AG04449 (cell line): ENCODE measurements around the gene IMMP2L.

Experiments
- CTCF ChIA-PET: fragments of 350-600 bp; formaldehyde crosslinking; extraction: SDS; loops from one replicate; lab custom pipeline; 2021; ENCODE audit warnings: antibody characterized with exemption; lab: Yijun Ruan, JAX
- POLR2A ChIA-PET: fragments of 400-600, 350-600 bp; formaldehyde crosslinking; extraction: SDS; loops from one replicate; lab custom pipeline; 2020; ENCODE audit warnings: antibody characterized with exemption, inconsistent platforms; lab: Yijun Ruan, JAX
- DNase-seq: peaks from one replicate; pipeline ENCODE4 v3.0.0-alpha.2; 2010; ENCODE audit warnings: low read depth, low spot score
- H3K4me3 ChIP-seq: 2 replicates; pipeline ENCODE4 v1.5.1; 2011; ENCODE audit warnings: low read depth, mild to moderate bottlenecking, control low read depth, low read length
- TF ChIP-seq, protein P1 (sequence below): IDR thresholded peaks from one replicate; pipeline ENCODE4 v1.5.1; 2011; ENCODE audit warnings: mild to moderate bottlenecking, moderate library complexity, low read length, control low read depth, inconsistent platforms; ENCODE audit not compliant: insufficient read depth; ENCODE audit errors: missing control alignments

IMMP2L gene

DNA sequence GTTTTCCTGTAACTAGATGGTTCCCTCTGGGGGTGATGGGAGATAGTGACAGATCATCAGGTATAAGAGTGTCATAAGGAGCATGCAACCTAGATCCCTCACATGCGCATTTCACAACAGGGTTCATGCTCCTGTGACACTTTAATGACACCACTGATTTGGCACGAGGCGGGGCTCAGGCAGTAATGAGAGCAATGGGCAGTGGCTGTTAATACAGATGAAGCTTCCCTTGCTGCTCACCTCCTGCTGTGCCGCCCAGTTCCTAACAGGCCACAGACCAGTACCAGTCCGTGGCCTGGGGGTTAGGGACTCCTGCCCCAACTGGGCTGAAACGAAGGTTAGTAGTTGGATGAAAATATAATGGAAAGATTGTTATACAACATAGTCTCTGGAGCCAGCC lies 673.0 kb downstream of the IMMP2L start:
- no peak for DNase-seq
- CTCF ChIA-PET = no interaction called here
- H3K4me3 ChIP-seq = no peak overlapping the region
- POLR2A ChIA-PET = no interaction called here
- TF ChIP-seq, protein P1, sequence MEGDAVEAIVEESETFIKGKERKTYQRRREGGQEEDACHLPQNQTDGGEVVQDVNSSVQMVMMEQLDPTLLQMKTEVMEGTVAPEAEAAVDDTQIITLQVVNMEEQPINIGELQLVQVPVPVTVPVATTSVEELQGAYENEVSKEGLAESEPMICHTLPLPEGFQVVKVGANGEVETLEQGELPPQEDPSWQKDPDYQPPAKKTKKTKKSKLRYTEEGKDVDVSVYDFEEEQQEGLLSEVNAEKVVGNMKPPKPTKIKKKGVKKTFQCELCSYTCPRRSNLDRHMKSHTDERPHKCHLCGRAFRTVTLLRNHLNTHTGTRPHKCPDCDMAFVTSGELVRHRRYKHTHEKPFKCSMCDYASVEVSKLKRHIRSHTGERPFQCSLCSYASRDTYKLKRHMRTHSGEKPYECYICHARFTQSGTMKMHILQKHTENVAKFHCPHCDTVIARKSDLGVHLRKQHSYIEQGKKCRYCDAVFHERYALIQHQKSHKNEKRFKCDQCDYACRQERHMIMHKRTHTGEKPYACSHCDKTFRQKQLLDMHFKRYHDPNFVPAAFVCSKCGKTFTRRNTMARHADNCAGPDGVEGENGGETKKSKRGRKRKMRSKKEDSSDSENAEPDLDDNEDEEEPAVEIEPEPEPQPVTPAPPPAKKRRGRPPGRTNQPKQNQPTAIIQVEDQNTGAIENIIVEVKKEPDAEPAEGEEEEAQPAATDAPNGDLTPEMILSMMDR = no peak

DNA sequence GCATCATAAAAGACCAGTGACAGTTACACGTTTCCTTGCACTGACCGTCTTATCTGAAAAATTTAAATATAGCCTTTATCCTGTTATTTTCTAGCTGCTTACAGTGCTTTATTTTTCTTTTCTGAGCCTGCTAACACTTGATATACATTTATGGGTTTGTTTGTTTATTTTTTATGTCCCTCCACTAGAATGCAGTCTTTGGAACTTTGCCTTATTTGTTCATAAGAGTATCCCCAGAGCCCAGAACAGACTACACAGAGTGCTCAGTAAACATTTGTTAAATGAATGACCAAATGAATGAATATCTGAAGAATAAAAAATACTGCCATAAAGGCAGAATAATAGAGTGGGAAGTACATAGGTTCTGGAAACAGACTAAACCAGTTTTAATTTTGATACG lies 673.7 kb downstream of the IMMP2L start:
- TF ChIP-seq, protein P1 = no peak
- no peak overlapping the region for H3K4me3 ChIP-seq
- POLR2A ChIA-PET = no interaction called here
- CTCF ChIA-PET = no interaction called here
- no peak for DNase-seq

DNA sequence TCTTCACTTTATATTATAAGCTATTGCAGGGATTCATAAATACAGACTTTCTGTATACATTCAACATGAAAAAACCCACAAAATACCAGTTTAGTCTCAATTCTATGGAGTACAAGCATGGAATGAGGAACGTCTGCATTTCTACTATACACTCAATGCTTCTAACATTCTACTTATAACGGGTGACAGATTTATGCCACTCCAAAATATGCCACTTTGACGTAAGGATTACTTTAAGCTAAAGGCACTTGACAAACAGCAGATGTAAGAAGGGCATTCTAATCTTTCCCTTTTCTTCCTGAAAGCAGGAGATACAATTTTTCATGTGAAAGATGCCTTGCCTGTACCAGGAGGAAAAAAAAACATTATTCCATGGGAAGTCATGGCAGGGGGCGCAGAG lies 676.8 kb downstream of the IMMP2L start:
- POLR2A ChIA-PET = no interaction called here
- no peak overlapping the region for H3K4me3 ChIP-seq
- DNase-seq = no peak
- CTCF ChIA-PET = no interaction called here
- TF ChIP-seq, protein P1 = no peak

- POLR2A ChIA-PET = no interaction called here
- TF ChIP-seq, protein P1 = no peak
- CTCF ChIA-PET = no interaction called here
- DNase-seq = no peak
- no peak overlapping the region for H3K4me3 ChIP-seq
Measured at GRCh38 chr7:110881721-110882120, 680.6 kb downstream of the IMMP2L start.

GRCh38 chr7:110880971-110881370 lies 681.3 kb downstream of the IMMP2L start:
- no peak overlapping the region for H3K4me3 ChIP-seq
- ChIA-PET CTCF (no interaction called here), POLR2A (no interaction called here)
- DNase-seq = no peak
- TF ChIP-seq, protein P1 = no peak

DNA sequence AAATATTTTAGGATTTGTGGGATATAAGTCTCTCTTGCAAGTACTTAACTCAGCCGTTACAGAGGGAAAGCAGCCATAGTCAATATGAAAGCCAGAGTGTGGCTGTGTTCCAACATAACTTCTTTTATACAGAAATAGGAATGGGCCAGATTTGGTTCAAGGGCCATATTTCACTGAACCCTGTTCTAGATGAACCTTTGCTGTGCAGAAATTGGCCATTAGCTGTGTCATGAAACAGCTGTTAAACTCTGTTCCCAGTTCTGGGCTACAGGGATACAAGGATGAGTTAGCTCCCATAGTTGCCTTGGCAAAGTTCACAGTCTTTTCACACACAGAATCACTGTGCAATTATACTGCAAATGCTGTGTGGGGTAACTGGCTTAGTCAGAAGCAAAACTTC lies 685.3 kb downstream of the IMMP2L start:
- no peak overlapping the region for H3K4me3 ChIP-seq
- ChIA-PET CTCF (no interaction called here), POLR2A (no interaction called here)
- no peak for DNase-seq
- TF ChIP-seq, protein P1 = no peak
